ENCODE data around the gene CBX4.

DNA sequence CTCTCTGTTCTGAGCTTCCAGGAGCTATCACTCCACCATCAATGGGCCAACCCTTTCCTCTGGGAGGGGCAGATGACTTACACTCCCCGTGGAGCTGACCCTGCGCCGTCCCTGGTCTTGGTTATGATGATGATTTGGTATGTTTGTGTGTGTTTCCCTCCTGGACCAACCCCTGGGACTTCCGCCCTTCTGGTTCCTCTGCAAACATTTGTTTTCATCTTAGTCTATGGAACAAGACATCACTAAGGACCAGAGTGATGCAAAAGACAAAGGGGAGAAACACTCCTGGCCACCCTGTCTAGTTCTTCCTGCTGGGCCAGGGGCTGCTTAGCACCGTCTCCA, 13.7 kb downstream of the CBX4 start:
- TF ChIP-seq, protein P1, sequence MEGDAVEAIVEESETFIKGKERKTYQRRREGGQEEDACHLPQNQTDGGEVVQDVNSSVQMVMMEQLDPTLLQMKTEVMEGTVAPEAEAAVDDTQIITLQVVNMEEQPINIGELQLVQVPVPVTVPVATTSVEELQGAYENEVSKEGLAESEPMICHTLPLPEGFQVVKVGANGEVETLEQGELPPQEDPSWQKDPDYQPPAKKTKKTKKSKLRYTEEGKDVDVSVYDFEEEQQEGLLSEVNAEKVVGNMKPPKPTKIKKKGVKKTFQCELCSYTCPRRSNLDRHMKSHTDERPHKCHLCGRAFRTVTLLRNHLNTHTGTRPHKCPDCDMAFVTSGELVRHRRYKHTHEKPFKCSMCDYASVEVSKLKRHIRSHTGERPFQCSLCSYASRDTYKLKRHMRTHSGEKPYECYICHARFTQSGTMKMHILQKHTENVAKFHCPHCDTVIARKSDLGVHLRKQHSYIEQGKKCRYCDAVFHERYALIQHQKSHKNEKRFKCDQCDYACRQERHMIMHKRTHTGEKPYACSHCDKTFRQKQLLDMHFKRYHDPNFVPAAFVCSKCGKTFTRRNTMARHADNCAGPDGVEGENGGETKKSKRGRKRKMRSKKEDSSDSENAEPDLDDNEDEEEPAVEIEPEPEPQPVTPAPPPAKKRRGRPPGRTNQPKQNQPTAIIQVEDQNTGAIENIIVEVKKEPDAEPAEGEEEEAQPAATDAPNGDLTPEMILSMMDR (IDR thresholded peaks at IDR 0.05), result no peak
- no peak for TF ChIP-seq POLR2A (IDR thresholded peaks at IDR 0.05)

Measured in upper lobe of left lung (tissue), 4 donors.